Fibroblast of skin of back (primary cell): ENCODE data around the gene JAKMIP2.
"Not testable (repeated sequence)": the region's sequence is repeated elsewhere in the genome, so short reads cannot be mapped to it uniquely, and the experiment has no call there.

Experiments
- DNase-seq: peaks from one replicate; pipeline ENCODE4 v3.0.0-alpha.2; 2013

JAKMIP2 gene

GRCh38 chr5:147553817-147554216 is 228.7 kb downstream of the JAKMIP2 start:
- not testable (repeated sequence) for DNase-seq

DNA sequence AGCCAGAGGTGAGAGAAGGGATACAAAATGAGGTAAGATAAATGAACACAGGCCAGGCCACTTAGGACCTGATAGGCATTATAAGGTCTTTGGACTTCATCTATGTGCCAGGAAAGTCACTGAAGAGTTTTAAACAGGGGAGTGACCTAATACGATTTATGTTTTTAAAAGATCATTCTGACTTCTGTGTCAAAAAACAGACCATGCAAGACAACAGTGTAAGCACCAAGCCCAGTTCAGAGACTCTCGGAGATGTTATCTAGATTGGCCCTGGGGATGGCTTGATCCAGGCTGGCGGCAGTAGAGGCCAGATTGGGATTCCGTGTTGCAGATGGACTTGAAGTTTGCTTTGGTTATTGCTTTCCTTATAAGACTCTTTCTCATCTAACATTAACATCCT is 229.6 kb downstream of the JAKMIP2 start:
- no peak for DNase-seq

DNA sequence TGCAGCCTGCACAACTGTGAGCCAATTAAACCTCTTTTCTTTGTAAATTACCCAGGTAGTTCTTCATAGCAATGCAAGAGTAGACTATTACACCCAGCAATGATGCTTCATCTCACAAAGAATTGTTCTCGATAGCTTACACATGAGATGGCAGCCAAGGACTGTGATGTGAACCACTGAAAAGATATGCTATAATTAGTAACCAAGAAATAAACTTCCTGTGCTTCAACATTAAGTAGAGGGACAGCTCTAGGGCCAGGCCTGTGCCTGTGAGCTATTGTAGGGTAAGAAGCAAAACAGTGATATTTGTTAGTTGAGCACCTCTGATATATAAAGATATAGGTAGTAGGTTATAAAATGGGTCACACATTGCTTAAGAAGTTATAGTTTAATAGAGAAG is 230.9 kb downstream of the JAKMIP2 start:
- DNase-seq = no peak

DNA sequence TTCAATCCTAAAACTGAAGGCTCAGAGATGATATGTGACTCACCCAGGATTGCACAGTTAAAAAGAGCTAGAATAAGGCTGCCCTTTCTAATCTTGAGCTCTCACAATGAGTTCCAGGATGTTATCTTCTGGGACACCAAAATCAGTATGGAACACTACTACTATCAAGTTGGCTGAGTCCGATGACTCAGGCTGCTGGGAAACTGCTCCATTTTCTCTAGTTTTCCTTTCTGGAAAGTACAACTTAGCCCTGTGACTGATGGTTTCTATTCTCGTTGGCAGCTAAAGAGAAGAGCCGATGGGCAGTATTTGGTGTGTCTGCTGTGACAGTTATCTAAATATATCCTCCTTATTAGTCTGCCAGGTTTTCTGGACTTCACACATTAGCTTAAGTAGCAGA is 234.8 kb downstream of the JAKMIP2 start:
- peak; percentile 25 for DNase-seq

DNA sequence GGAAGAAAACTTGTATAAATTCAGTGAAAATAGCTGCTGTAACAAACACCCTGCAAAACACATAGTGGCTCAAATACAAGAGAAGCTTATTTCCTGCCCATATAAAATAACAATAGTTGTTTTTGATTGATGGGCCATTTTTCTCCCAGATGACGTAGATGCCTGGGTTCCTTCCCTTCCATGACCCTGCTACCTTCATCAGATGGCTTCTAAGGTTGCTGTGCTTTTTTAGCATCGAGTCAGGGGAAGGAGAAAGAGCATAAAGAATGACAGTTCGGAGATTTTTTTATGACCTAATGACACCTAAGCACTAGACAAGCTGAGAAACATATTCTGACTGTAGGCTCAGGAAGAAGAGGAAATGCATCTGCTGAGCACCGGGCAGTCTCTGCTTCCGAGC is 238.0 kb downstream of the JAKMIP2 start:
- no peak for DNase-seq

DNA sequence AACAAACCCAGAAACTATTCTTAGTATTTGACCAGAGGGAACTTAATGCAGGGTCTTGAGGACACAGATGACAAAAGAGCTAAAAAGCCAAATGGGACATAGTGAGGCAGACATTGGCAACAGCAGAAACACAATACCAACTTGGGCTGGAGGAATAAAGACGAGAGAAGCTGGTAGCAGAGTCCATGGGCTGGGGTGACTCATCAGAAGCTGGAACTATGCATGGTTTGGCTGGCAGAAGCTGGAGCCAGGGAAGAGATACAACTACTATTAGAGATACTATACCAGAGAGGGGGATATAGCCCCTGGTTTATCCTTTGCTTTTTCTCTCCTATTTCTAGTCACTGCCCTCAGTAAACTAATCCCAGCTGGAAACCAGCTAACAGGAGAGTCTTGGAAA is 243.5 kb downstream of the JAKMIP2 start:
- peak; percentile 59 for DNase-seq

DNA sequence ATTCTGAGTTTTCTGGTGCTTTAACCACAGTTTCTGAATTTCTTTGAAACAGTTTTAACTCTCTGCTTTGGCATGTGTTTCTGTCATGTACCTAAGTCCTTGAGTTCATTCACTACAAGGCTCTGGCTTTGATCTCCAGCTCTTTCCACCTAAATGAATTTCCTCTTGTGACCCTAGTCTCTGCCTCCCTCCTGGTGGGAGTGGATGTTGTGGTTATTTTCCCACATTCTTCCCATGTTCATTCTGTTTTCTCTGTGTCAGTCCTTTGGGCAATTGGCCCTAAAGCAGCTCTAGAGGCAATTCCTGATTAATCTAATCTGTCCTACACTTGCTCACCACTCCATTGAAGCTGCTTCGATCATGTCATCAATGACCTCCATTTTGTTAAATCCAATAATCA is 244.3 kb downstream of the JAKMIP2 start:
- peak; percentile 48 for DNase-seq
